Endodermal cell (in vitro differentiated cells): ENCODE results near the gene ITPA. TPM values are rescaled to one million over a fixed set of nuclear protein-coding genes. Genes with fewer than 3 reads are reported as not detected.

ENCODE experiments used
- DNase-seq: peaks from one replicate; pipeline ENCODE4 v3.0.0-alpha.2; 2017
- H3K27ac ChIP-seq: 2 replicates; pipeline ENCODE4 v1.5.1; 2013; ENCODE audit warnings: mild to moderate bottlenecking, low read depth, low read length, moderate library complexity
- H3K27me3 ChIP-seq: 2 replicates; pipeline ENCODE4 v1.6.1; 2013; ENCODE audit warnings: mild to moderate bottlenecking, low read length, moderate library complexity; ENCODE audit not compliant: insufficient read depth, control insufficient read depth, poor library complexity, severe bottlenecking
- H3K36me3 ChIP-seq: 2 replicates; pipeline ENCODE4 v1.7.0; 2013; ENCODE audit warnings: mild to moderate bottlenecking, low read length, moderate library complexity; ENCODE audit not compliant: control insufficient read depth, insufficient read depth
- H3K4me1 ChIP-seq: one replicate; pipeline ENCODE4 v1.7.0; 2013; ENCODE audit warnings: low read length; ENCODE audit not compliant: control insufficient read depth, insufficient read depth
- H3K4me3 ChIP-seq: 2 replicates; pipeline ENCODE4 v1.5.1; 2013; ENCODE audit warnings: mild to moderate bottlenecking, low read length, moderate library complexity
- H3K9ac ChIP-seq: 2 replicates; pipeline ENCODE4 v1.6.1; 2013; ENCODE audit warnings: mild to moderate bottlenecking, low read length, moderate library complexity; ENCODE audit not compliant: poor library complexity, severe bottlenecking; ENCODE audit errors: extremely low read depth
- H3K9me3 ChIP-seq: 2 replicates; pipeline ENCODE4 v1.6.1; 2013; ENCODE audit warnings: mild to moderate bottlenecking, low read length, moderate library complexity; ENCODE audit not compliant: control insufficient read depth
- H3K27ac Mint-ChIP-seq: 2 replicates; pipeline ENCODE4 v1.8.0; 2020; ENCODE audit warnings: mixed read lengths
- H3K27me3 Mint-ChIP-seq: 2 replicates; pipeline ENCODE4 v1.8.0; 2021; ENCODE audit warnings: mild to moderate bottlenecking, mixed read lengths; ENCODE audit not compliant: insufficient read depth
- H3K36me3 Mint-ChIP-seq: 2 replicates; pipeline ENCODE4 v1.8.0; 2020; ENCODE audit warnings: low read depth, mixed read lengths
- H3K4me1 Mint-ChIP-seq: 2 replicates; pipeline ENCODE4 v1.8.0; 2020; ENCODE audit warnings: mixed read lengths
- H3K4me3 Mint-ChIP-seq: 2 replicates; pipeline ENCODE4 v1.8.0; 2020; ENCODE audit warnings: mild to moderate bottlenecking, moderate library complexity, mixed read lengths
- H3K9me3 Mint-ChIP-seq: 2 replicates; pipeline ENCODE4 v1.8.0; 2020; ENCODE audit warnings: mild to moderate bottlenecking, mixed read lengths
- WGBS, 2 experiments: methylation state at CpG; one replicate each; pipeline versions ENCODE4 v1.1.5 to v1.1.7; 2013; ENCODE audit warnings: missing lambda C conversion rate in 2 of 2, mixed read lengths in 1 of 2; ENCODE audit not compliant: insufficient coverage in 1 of 2, insufficient read length in 1 of 2; 5-methylcytosine and 5-hydroxymethylcytosine counted together
- total RNA-seq, 2 donors: library from RNA; stranded (reverse); fragmentation: NEBNext Ultra II Directional in 1 of 2; extraction: Animal tissue kit (Norgen Biotek cat#: 25700) in 1 of 2; gene quantifications; 2 replicates in 1 of 2; 3 replicates in 1 of 2; pipeline ENCODE4 v1.2.1, GENCODE V29; 2021
- TF ChIP-seq, protein P1 (sequence below): fragments of 200-600 bp; sonication (generic); conservative IDR thresholded peaks from 2 replicates; pipeline ENCODE4 v1.5.0; 2021; ENCODE audit warnings: antibody characterized with exemption, mild to moderate bottlenecking

Gene ITPA
- total RNA-seq, 2 donors from 2014 or later: 50.8 to 53.6 TPM

DNA sequence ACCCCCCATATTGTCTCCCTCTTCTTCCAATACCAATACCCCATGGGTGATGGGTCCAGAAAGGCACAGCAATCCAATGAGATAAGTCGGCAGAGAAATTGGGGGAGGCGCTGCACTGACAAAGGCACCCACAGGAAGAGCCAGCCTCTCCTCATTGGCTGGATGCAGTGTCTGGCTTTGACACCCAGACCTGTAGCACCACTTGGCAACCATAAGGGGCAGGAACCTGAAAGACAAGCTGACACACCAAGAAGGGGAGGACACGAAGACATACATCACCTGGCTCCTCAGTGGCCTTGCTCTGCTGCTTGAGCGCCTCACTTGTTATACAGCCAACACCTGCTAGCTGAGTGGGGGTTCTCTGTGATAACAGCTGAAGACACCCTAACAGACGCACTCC lies 49.1 kb downstream of the ITPA start:
- DNase-seq: no peak
- TF ChIP-seq, protein P1, sequence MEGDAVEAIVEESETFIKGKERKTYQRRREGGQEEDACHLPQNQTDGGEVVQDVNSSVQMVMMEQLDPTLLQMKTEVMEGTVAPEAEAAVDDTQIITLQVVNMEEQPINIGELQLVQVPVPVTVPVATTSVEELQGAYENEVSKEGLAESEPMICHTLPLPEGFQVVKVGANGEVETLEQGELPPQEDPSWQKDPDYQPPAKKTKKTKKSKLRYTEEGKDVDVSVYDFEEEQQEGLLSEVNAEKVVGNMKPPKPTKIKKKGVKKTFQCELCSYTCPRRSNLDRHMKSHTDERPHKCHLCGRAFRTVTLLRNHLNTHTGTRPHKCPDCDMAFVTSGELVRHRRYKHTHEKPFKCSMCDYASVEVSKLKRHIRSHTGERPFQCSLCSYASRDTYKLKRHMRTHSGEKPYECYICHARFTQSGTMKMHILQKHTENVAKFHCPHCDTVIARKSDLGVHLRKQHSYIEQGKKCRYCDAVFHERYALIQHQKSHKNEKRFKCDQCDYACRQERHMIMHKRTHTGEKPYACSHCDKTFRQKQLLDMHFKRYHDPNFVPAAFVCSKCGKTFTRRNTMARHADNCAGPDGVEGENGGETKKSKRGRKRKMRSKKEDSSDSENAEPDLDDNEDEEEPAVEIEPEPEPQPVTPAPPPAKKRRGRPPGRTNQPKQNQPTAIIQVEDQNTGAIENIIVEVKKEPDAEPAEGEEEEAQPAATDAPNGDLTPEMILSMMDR: no peak
- H3K9me3 ChIP-seq: no peaks in the 10 kb centered on the region
- Mint-ChIP-seq H3K4me1 (no peaks in the 10 kb centered on the region), H3K36me3 (peaks cover 44% of the 10 kb centered on the region), H3K4me3 (no peak overlapping the region), H3K27ac (no peak overlapping the region), H3K9me3 (no peaks in the 10 kb centered on the region), H3K27me3 (no peaks in the 10 kb centered on the region)
- no peak overlapping the region for H3K4me3 ChIP-seq
- H3K4me1 ChIP-seq: no peaks in the 10 kb centered on the region
- 83 to 100% methylated on average over 3 to 5 of the region's 5 CpGs for WGBS, 2 experiments
- no peak overlapping the region for H3K27ac ChIP-seq
- no peaks in the 10 kb centered on the region for H3K27me3 ChIP-seq
- H3K36me3 ChIP-seq: peaks cover 13% of the 10 kb centered on the region
- no peak overlapping the region for H3K9ac ChIP-seq

DNA sequence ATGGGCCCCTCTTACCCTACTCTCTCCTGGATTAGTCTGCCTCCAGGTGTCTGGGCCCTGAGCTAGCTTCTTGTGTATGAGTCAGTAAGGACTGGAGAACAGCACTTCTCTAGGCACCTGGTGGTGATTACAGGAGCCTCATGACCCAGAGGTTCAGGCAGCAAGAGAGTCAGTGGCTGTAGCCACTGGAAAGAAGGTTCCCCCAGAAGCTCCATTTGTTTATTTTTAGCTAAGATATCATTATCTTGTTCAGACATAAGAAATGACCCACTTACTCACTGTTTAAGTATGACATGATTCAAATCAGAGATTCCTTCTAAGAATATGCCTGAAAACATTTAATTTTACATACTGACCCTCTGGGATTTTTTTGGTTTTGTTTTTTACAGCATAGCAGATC lies 53.3 kb downstream of the ITPA start:
- H3K9me3 ChIP-seq: no peaks in the 10 kb centered on the region
- no peaks in the 10 kb centered on the region for H3K4me1 ChIP-seq
- no peak overlapping the region for H3K9ac ChIP-seq
- H3K4me3 Mint-ChIP-seq: no peak overlapping the region
- no peak overlapping the region for H3K27ac Mint-ChIP-seq
- H3K9me3 Mint-ChIP-seq: no peaks in the 10 kb centered on the region
- no peaks in the 10 kb centered on the region for H3K27me3 ChIP-seq
- no peak for DNase-seq
- TF ChIP-seq, protein P1: no peak
- H3K27me3 Mint-ChIP-seq: no peaks in the 10 kb centered on the region
- H3K36me3 Mint-ChIP-seq: peaks cover 54% of the 10 kb centered on the region
- no peaks in the 10 kb centered on the region for H3K4me1 Mint-ChIP-seq
- peaks cover 24% of the 10 kb centered on the region for H3K36me3 ChIP-seq
- no peak overlapping the region for H3K27ac ChIP-seq
- H3K4me3 ChIP-seq: no peak overlapping the region

DNA sequence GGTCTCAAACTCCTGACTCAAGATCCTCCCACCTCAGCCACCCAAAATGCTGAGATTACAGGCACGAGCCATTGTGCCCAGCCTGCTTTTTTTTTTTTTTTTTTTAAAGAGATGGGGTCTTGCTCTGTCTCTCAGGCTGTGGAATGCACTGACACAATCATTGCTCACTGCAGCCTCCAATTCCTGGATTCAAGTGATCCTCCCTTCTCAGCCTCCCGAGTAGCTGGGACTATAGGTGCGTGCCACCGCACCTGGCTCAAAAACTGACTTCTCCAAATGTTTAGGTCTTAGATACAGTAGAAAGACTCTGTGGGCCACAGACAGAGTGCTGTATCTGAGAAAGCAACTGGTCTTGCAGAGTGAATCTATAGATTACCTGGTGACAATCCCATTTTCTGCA lies 60.8 kb downstream of the ITPA start:
- WGBS, 2 experiments: 98 to 100% methylated on average over 1 to 4 of the region's 4 CpGs
- no peak overlapping the region for H3K27ac Mint-ChIP-seq
- TF ChIP-seq, protein P1: no peak
- no peaks in the 10 kb centered on the region for H3K4me1 ChIP-seq
- no peaks in the 10 kb centered on the region for H3K9me3 Mint-ChIP-seq
- no peaks in the 10 kb centered on the region for H3K27me3 Mint-ChIP-seq
- H3K4me1 Mint-ChIP-seq: peaks cover 4% of the 10 kb centered on the region
- no peak for DNase-seq
- peaks cover 47% of the 10 kb centered on the region for H3K36me3 Mint-ChIP-seq
- no peak overlapping the region for H3K9ac ChIP-seq
- H3K27ac ChIP-seq: no peak overlapping the region
- H3K4me3 ChIP-seq: no peak overlapping the region
- H3K4me3 Mint-ChIP-seq: no peak overlapping the region
- no peaks in the 10 kb centered on the region for H3K27me3 ChIP-seq
- no peaks in the 10 kb centered on the region for H3K9me3 ChIP-seq
- H3K36me3 ChIP-seq: peaks cover 27% of the 10 kb centered on the region
